DMS53 treated with DMSO at 0.1 percent for 48 hours (cell line): ENCODE data around the gene IFNA2.
A peak's percentile ranks its signal among the peaks of the same experiment; 100 is the strongest.
"Not testable (repeated sequence)": the region's sequence is repeated elsewhere in the genome, so short reads cannot be mapped to it uniquely, and the experiment has no call there.

ENCODE experiments used
- DNase-seq: peaks from one replicate; lab custom pipeline; 2025; ENCODE audit not compliant: unreplicated experiment; lab: John Stamatoyannopoulos, UW

The IFNA2 gene

GRCh38 chr9:21385131-21385670 is at the start of gene IFNA2:
Gene IFNA2 (minus strand): TSS chr9:21385398. CDS start chr9:21385329, 69 bp downstream.
- DNase-seq: no peak

GRCh38 chr9:21435015-21435383 is 49.8 kb upstream of the IFNA2 start:
- DNase-seq: not testable (repeated sequence)

- peak; percentile 10 for DNase-seq
Measured at GRCh38 chr9:21434202-21435014, 49.2 kb upstream of the IFNA2 start.

- DNase-seq: no peak
Measured at GRCh38 chr9:21432672-21433425, 47.7 kb upstream of the IFNA2 start.

GRCh38 chr9:21429191-21429590 is 44.0 kb upstream of the IFNA2 start:
- DNase-seq: no peak

GRCh38 chr9:21428235-21428634 is 43.0 kb upstream of the IFNA2 start:
- DNase-seq: no peak

- no peak for DNase-seq
Measured at GRCh38 chr9:21415493-21416267, 30.5 kb upstream of the IFNA2 start.

- DNase-seq: no peak
Measured at GRCh38 chr9:21414220-21414940, 29.2 kb upstream of the IFNA2 start.

GRCh38 chr9:21413624-21414023 is 28.4 kb upstream of the IFNA2 start:
- DNase-seq: no peak

GRCh38 chr9:21413151-21413550 is 28.0 kb upstream of the IFNA2 start:
- no peak for DNase-seq

GRCh38 chr9:21412107-21412506 is 26.9 kb upstream of the IFNA2 start:
- DNase-seq: no peak

GRCh38 chr9:21408817-21409216 is 23.6 kb upstream of the IFNA2 start, which contains the start of gene IFNA8:
Gene IFNA8 (plus strand): TSS chr9:21409117. CDS start chr9:21409177, 60 bp downstream.
- no peak for DNase-seq

- DNase-seq: no peak
Measured at GRCh38 chr9:21404146-21404545, 18.9 kb upstream of the IFNA2 start.

GRCh38 chr9:21402386-21403251 is 17.4 kb upstream of the IFNA2 start:
- no peak for DNase-seq

- DNase-seq: no peak
Measured at GRCh38 chr9:21399956-21400355, 14.8 kb upstream of the IFNA2 start.

GRCh38 chr9:21398955-21399489 is 13.8 kb upstream of the IFNA2 start:
- no peak for DNase-seq

GRCh38 chr9:21395778-21396717 is 10.8 kb upstream of the IFNA2 start:
- DNase-seq: peak; percentile 34

GRCh38 chr9:21392270-21392669 is 7.1 kb upstream of the IFNA2 start:
- no peak for DNase-seq
